Measurements from ENCODE around the gene MAPK8IP2.
A peak's percentile ranks its signal among the peaks of the same experiment; 100 is the strongest.

The MAPK8IP2 gene

DNA sequence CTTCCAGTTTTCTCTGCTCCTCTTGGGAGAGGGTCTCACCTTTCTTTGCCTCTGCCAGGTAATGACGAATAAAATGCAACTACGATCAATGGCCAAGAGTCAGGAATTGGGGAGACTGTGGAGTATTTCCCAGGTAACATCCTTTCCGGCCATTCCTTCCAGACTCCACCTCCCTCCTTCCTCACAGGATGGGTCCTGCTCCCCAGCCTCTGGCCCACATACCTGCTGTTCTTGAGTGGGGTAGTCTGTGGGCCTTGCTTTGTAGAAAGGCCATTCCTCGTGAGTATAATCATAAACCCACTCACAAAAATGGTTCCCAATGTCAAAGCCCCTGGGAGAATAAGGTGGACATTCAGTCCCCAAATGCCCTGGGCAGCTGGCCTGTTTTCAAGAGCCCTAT is 20.8 kb upstream of the MAPK8IP2 start:
- Histone ChIP-seq H3K4me1 (ENCODE audit: insufficient read depth, low read length, severe bottlenecking) (peaks cover 17% of the 10 kb centered on the region), H3K36me3 (ENCODE audit: insufficient read depth, low read length) (peaks cover 62% of the 10 kb centered on the region), H3K9ac (ENCODE audit: low read length) (no peak overlapping the region), H3K27me3 (ENCODE audit: insufficient read depth, low read length) (no peaks in the 10 kb centered on the region), H4K20me1 (ENCODE audit: insufficient read depth, low read length) (no peaks in the 10 kb centered on the region), H3K4me3 (ENCODE audit: low read depth, low read length, poor library complexity, severe bottlenecking) (no peak overlapping the region), H3K79me2 (ENCODE audit: insufficient read depth, low read length) (0 out of 2 replicates have a peak, but pooled peaks cover 5% of the 10 kb centered on the region), H3K9me2 (ENCODE audit: low read depth, low read length) (no peaks in the 10 kb centered on the region), H3K27ac (ENCODE audit: low read depth, low read length, poor library complexity, severe bottlenecking) (no peak overlapping the region), H2AFZ (ENCODE audit: low read length) (no peak overlapping the region), H3F3A (ENCODE audit: insufficient read depth, low read length) (no peaks in the 10 kb centered on the region), H3K9me3 (ENCODE audit: low read length) (no peaks in the 10 kb centered on the region), H3K4me2 (ENCODE audit: low read length) (no peak overlapping the region)
- no peak for TF ChIP-seq EZH2 (IDR thresholded peaks at IDR 0.05; ENCODE audit: borderline replicate concordance, low read length)
- TF ChIP-seq, protein P1, sequence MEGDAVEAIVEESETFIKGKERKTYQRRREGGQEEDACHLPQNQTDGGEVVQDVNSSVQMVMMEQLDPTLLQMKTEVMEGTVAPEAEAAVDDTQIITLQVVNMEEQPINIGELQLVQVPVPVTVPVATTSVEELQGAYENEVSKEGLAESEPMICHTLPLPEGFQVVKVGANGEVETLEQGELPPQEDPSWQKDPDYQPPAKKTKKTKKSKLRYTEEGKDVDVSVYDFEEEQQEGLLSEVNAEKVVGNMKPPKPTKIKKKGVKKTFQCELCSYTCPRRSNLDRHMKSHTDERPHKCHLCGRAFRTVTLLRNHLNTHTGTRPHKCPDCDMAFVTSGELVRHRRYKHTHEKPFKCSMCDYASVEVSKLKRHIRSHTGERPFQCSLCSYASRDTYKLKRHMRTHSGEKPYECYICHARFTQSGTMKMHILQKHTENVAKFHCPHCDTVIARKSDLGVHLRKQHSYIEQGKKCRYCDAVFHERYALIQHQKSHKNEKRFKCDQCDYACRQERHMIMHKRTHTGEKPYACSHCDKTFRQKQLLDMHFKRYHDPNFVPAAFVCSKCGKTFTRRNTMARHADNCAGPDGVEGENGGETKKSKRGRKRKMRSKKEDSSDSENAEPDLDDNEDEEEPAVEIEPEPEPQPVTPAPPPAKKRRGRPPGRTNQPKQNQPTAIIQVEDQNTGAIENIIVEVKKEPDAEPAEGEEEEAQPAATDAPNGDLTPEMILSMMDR (IDR thresholded peaks at IDR 0.05; ENCODE audit: low read length) = no peak

DNA sequence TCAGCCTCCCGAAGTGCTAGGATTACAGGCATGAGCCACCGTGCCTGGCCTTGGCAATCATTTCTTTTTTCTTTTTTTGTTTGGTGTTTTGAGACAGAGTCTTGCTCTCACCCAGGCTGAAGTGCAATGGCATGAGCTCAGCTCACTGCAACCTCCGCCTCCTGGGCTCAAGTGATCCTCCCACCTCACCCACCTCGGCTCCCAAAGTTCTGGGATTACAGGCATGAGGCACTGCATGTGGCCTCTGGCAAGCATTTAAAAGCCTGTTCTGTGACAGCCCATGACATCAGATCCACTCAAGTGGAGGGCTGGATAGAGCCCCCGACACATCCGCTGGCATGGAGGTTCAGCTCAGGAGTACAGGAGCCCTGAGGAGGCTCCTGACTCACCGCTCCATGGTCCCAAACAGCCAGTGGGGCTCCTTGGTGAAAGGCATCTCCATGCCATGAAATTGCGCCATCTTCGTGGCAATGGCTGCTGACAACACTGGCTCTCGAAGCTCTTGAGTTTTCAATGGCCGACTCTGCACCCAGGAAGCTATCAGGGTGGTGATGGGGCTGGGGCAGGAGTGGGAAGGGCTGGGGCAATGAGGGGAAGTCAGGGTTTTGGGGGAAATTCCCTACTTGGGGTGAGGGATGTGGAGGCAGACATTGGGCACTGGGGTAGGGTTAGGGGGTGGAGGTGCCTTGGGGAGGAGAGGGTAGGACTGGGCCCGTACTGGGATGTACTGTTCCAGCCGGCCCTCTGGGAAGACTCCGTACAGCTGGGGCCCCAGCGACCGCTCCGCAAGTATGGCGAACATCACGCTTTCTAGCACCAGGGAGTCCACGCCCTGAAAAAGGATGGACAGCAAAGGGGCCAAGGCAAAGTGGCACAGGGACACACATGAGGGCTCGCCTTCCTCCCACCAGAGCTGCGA is 19.3 kb upstream of the MAPK8IP2 start:
- TF ChIP-seq, protein P1 (IDR thresholded peaks at IDR 0.05; ENCODE audit: low read length) = no peak
- TF ChIP-seq EZH2 (IDR thresholded peaks at IDR 0.05; ENCODE audit: borderline replicate concordance, low read length) = no peak
- H3F3A ChIP-seq (ENCODE audit: insufficient read depth, low read length) = no peaks in the 10 kb centered on the region
- peak overlapping the region; percentile 99 for H3K4me2 ChIP-seq (ENCODE audit: low read length)
- H3K27ac ChIP-seq (ENCODE audit: low read depth, low read length, poor library complexity, severe bottlenecking) = peak overlapping the region; percentile 74
- H3K9me2 ChIP-seq (ENCODE audit: low read depth, low read length) = no peaks in the 10 kb centered on the region
- no peak overlapping the region for H2AFZ ChIP-seq (ENCODE audit: low read length)
- H3K9me3 ChIP-seq (ENCODE audit: low read length) = no peaks in the 10 kb centered on the region
- H4K20me1 ChIP-seq (ENCODE audit: insufficient read depth, low read length) = no peaks in the 10 kb centered on the region
- 0 out of 2 replicates have a peak, but pooled peaks cover 5% of the 10 kb centered on the region for H3K79me2 ChIP-seq (ENCODE audit: insufficient read depth, low read length)
- no peaks in the 10 kb centered on the region for H3K27me3 ChIP-seq (ENCODE audit: insufficient read depth, low read length)
- peak overlapping the region; percentile 80 for H3K4me3 ChIP-seq (ENCODE audit: low read depth, low read length, poor library complexity, severe bottlenecking)
- peak overlapping the region; percentile 94 for H3K9ac ChIP-seq (ENCODE audit: low read length)
- peaks cover 50% of the 10 kb centered on the region for H3K36me3 ChIP-seq (ENCODE audit: insufficient read depth, low read length)
- peaks cover 17% of the 10 kb centered on the region for H3K4me1 ChIP-seq (ENCODE audit: insufficient read depth, low read length, severe bottlenecking)

DNA sequence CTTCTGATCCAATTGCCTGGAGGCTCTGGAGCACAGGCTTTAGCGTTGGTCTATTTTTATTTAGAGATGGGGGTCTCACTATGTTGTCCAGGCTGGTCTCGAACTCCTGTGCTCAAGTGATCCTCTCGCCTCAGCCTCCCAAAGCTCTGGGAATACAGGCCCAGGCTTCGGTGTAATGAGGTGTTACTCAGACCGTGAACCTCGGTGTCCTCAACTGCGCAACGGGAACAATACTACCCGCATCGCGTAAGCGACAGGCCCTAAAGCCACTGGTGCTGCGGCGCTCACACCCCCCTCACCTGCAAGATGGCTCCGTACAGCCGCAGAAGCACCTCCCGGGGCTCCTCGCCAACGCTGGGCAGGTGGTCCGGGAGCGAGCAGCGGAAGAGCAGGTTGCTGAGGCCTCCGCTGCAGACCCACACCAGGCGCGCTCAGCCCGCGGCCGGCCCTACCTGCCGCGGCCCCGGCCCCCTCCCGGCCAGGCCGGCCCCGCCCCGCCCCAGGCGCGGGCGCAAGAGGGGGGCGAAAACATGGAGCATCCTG is 18.6 kb upstream of the MAPK8IP2 start:
- TF ChIP-seq EZH2 (IDR thresholded peaks at IDR 0.05; ENCODE audit: borderline replicate concordance, low read length) = no peak
- TF ChIP-seq, protein P1 (IDR thresholded peaks at IDR 0.05; ENCODE audit: low read length) = no peak
- peak overlapping the region; percentile 94 for H3K9ac ChIP-seq (ENCODE audit: low read length)
- no peaks in the 10 kb centered on the region for H3F3A ChIP-seq (ENCODE audit: insufficient read depth, low read length)
- no peaks in the 10 kb centered on the region for H3K9me3 ChIP-seq (ENCODE audit: low read length)
- H3K27me3 ChIP-seq (ENCODE audit: insufficient read depth, low read length) = no peaks in the 10 kb centered on the region
- no peak overlapping the region for H2AFZ ChIP-seq (ENCODE audit: low read length)
- H3K4me3 ChIP-seq (ENCODE audit: low read depth, low read length, poor library complexity, severe bottlenecking) = peak overlapping the region; percentile 80
- no peaks in the 10 kb centered on the region for H3K9me2 ChIP-seq (ENCODE audit: low read depth, low read length)
- no peaks in the 10 kb centered on the region for H4K20me1 ChIP-seq (ENCODE audit: insufficient read depth, low read length)
- peak overlapping the region; percentile 74 for H3K27ac ChIP-seq (ENCODE audit: low read depth, low read length, poor library complexity, severe bottlenecking)
- H3K4me1 ChIP-seq (ENCODE audit: insufficient read depth, low read length, severe bottlenecking) = peaks cover 17% of the 10 kb centered on the region
- H3K36me3 ChIP-seq (ENCODE audit: insufficient read depth, low read length) = peaks cover 44% of the 10 kb centered on the region
- peak overlapping the region; percentile 99 for H3K4me2 ChIP-seq (ENCODE audit: low read length)
- H3K79me2 ChIP-seq (ENCODE audit: insufficient read depth, low read length) = 0 out of 2 replicates have a peak, but pooled peaks cover 5% of the 10 kb centered on the region

Measured in OCI-LY1 (cell line).